Measurements from ENCODE around the gene TENM4.

GRCh38 chr11:79066456-79067351 lies 374.1 kb downstream of the TENM4 start:
- TF ChIP-seq POLR2AphosphoS5 (IDR thresholded peaks at IDR 0.05; ENCODE audit: borderline replicate concordance, low read depth, low read length) (no peak), EZH2 (IDR thresholded peaks at IDR 0.05) (no peak)
